GM18520 (cell line): ENCODE data around the gene ZNG1F.
A peak's percentile ranks its signal among the peaks of the same experiment; 100 is the strongest.
"Not testable (repeated sequence)": the region's sequence is repeated elsewhere in the genome, so short reads cannot be mapped to it uniquely, and the experiment has no call there.

Experiments
- ATAC-seq: cut with Tn5 transposase; IDR thresholded peaks from one replicate; pipeline ENCODE4 v1.9.1; 2021; ENCODE audit not compliant: unreplicated experiment

Gene ZNG1F

DNA sequence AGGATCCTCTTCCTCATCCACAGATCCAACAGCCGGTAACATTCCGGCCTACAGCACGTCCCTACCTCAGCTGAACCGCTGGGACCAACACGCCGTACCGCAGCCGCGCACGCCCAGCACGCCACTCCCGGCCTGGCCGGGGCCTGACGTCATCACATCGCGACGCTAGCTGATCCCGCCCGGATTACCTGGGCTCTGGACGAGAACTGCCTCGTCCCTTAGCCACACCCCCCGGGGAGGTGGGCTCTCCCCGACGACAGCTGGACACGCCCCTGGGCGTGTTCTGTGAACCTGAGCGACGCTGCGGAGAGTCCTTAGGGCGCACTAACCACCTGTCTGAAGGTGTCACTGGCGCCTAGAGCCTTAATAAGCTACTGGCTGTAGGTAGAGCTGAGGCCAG is at the start of gene ZNG1F:
TSS of gene ZNG1F (minus strand) at position 101 of the 400 bp plus-strand sequence. CDS start at position 42, 59 bp downstream.
- not testable (repeated sequence) for ATAC-seq

- not testable (repeated sequence) for ATAC-seq
Measured at GRCh38 chr9:41237110-41237749, 48.1 kb upstream of the ZNG1F start.

DNA sequence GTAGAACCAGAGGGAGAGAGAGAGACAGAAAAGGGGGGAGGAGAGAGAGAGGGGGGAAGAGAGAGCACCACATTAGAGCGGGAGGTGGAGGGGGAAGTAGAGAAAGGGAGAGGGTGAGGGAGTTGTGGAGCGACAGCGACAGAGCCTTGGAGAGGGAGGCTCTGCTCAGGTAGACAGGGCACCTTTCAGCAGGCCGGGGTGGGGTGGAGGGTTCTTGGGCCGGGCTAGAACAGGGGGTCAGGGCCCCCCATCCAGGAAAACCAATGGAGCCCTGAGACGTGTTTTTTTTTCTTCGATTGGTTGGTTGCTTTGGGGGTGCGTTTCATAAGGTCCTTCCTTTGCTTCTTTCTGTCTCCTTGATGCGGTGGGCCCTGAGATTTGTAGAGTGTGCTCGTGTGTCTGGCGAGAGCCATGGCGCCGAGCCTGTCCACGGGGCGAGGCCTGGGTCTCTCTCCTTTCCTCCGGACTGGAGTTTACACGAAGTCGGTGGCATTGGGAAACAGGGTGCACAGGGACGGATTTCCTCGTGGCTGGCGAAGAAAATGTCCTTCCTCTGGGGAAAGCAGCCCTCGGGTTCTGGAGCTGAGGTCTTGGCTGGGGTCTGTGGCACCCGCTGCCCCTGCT is 47.5 kb upstream of the ZNG1F start:
- not testable (repeated sequence) for ATAC-seq

DNA sequence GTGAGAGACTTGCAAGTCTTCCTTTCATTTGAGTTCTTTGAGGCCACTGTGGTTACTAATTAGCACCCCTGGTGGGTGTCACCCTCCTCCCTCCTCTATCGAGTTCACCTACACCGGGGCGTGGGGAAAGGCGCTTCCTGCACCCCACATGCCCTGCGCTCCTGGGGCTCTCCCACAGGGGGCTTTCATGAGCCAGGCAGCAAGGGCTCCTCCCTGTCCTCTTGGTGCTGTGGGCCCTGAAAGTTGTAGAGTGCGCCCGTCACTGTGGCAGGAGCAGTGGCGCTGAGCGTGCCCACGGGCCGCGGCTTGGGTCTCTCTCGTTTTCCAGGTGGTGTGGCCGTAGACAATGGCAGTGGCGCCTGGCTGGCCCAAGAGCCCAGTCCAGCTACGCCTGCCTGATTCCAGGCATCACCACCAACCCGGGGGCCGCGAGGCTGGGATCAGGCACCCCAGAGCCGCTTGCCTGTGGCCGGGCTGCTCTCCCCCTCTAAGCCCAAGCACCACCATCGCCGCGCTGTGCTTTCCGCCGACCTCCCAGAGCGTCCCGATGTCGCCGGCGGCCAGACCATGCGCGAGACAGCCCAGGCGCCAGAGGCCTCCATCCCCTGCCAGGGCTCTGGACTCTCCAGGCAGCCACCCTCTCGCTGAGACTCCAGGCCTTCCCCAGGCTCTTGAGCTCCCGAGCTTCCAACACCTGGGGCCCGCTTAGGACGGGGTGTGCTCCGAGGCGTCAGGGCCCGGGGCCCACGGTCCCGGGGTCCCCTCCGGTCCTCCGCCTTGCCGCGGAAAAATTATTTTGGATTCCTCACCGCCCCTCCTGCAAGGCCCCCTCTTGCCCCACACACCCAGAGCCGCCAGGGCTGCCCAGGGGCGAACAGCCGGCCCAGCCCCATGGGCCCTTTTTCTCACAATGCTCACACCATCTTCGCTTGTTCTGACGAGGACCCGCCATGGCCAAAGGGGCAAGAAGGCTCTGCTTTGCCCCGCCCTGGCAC is 46.0 kb upstream of the ZNG1F start:
- peak; percentile 100 for ATAC-seq

GRCh38 chr9:41234221-41234620 is 45.1 kb upstream of the ZNG1F start:
- not testable (repeated sequence) for ATAC-seq

GRCh38 chr9:41232326-41232725 is 43.2 kb upstream of the ZNG1F start:
- not testable (repeated sequence) for ATAC-seq

DNA sequence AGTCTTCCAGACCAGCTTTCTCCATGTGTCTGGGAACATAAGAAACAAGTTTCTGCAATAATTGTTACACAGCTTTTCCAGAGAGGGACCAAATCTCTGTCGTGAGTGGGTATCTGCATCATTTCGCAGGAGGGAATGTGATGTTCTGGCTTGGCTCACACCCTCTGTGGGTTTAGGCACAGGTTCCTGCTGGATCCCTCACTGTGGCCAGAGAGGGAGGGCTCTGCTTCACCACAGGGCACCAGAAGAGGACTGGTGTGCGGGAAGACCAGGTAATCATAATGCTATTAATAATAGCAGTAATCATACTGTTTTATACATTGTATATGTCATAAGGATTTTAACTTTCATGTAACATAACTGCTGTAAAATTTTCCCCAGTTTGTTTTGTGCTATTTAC is 41.3 kb upstream of the ZNG1F start:
- not testable (repeated sequence) for ATAC-seq

GRCh38 chr9:41229408-41230401 is 40.6 kb upstream of the ZNG1F start:
- no peak for ATAC-seq

DNA sequence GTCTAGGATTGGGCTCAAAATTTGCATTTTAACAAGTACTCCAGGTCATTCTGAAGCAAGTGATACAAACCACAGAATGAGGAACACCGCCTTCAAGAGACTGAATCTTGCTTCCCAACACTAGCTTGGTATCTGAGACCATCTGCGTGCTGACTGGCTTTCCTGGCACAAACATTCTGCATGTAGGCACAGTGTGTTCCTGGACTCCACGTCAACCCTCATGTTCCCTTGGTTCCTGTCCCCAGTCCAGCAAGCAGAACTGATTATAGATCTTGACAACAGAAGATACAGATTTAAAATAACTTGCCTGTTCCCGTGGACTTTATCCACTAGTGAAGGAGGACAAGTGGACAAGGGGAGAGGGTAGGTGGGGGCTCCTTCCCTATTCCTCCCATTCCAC is 30.7 kb upstream of the ZNG1F start:
- not testable (repeated sequence) for ATAC-seq

GRCh38 chr9:41188439-41188838 is 678 bp downstream of the ZNG1F start:
- not testable (repeated sequence) for ATAC-seq

DNA sequence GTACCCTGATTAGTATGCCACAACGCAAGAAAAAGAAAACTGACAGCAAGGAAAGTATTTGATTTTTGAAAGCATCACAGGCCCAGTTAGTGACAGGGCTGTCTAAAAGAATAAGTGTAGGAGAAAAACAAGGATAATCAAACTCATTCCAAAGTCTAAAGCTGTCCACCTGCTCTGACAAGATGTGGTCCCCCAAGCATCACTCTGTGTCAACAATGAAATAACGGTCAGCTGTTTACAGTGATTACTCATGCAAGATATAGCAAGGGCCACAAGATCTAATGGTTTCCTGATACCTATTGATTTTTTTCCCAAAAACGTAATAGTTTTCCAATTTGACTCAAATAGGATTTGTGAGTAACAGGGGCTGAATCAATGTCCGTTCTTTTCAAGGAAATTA is 14.1 kb downstream of the ZNG1F start:
- not testable (repeated sequence) for ATAC-seq

DNA sequence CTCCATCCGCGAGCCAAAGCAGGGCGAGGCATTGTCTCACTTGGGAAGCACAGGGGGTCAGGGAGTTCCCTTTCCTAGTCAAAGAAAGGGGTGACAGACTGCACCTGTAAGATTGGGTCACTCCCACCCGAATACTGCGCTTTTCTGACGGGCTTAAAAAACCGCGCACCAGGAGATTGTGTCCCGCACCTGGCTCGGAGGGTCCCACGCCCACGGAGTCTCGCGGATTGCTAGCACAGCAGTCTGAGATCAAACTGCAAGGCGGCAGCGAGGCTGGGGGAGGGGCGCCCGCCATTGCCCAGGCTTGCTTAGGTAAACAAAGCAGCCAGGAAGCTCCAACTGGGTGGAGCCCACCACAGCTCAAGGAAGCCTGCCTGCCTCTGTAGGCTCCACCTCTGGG is 39.0 kb downstream of the ZNG1F start:
- not testable (repeated sequence) for ATAC-seq

GRCh38 chr9:41141878-41142277 is 47.2 kb downstream of the ZNG1F start:
- not testable (repeated sequence) for ATAC-seq

GRCh38 chr9:41128581-41128980 is 60.5 kb downstream of the ZNG1F start, which contains the start of gene FOXD4L6:
FOXD4L6 (minus strand) TSS chr9:41128681; CDS start chr9:41128383, 298 bp downstream.
- ATAC-seq: not testable (repeated sequence)

DNA sequence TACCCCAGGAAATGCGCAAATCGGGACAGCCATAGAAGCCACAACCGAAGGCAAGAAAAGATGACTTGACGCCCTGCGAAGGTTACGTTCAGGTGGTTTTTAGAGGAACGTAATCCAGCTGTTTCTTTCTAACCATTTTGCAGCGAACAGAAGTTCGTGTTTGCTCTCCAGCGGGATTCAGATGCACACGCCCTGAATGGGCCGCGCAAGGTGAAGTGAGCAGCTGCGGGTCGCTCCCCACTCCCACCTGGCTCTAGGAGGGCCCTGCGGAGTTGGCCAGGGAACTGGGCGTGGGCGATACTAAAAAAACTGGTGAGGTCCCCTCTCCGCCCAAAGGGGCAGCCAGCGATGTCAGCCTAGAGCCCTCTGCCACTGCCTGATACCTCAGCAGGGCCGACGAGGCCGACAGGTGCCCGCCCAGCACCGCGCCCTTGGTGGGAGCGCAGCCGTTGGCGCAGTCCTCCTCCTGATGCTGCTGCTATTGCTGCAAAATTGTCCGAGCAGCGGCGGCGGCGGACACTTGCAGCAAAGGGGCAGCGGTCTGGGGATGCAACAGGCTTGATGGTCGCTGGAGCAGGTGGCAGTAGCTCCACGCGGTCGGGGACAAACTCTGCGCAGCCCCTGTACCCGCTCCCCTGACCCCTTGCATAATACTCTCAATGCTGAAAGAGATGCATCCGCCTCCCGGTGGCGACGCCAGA is 62.2 kb downstream of the ZNG1F start:
- ATAC-seq: not testable (repeated sequence)

GRCh38 chr9:41125936-41126335 is 63.2 kb downstream of the ZNG1F start:
- not testable (repeated sequence) for ATAC-seq

DNA sequence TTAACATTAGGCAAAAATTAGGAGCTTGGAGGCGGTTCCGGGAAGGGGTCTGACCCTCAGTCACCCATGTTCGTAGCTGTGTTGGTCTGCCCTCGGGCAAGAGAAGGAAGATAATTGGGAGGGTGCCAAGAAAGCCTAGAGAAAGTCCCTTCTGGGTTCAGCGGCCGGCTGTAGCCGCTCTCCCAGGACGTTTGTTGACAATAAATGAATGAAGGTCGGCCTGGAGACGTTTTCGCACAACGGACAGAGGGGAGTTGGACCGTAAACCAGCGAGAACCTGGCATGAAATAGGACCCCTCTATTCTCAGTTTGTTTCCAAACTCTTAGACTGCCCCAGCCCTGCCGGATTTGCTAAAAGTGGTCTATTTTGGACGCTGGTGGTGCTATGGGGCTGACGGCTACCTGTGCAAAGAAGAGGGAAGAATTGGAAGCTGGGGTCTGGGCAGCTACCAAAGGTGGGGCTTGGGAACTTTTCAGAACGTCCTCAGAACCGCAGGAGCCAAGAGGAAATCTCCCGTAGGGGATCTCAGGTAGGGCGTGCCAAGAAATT is 63.9 kb downstream of the ZNG1F start:
- ATAC-seq: not testable (repeated sequence)

GRCh38 chr9:41124250-41125108 is 64.6 kb downstream of the ZNG1F start:
- not testable (repeated sequence) for ATAC-seq
